Measurements from ENCODE around the gene MIA2. TPM values are rescaled to one million over a fixed set of nuclear protein-coding genes. Genes with fewer than 3 reads are reported as not detected.
A peak's percentile ranks its signal among the peaks of the same experiment; 100 is the strongest.

Gene MIA2
- total and polyA plus RNA-seq, 9 of the 15 experiments (the other 6 are each of a cell fraction or from before 2014, with no cell fraction given) = 6.0 to 21.8 (median 12.8) TPM

GRCh38 chr14:39266871-39267607 is 33.3 kb downstream of the MIA2 start (continued):
- TF ChIP-seq U2AF1 (optimal IDR thresholded peaks at IDR 0.05; ENCODE audit: low read depth, low read length) (no peak), TAF9B (IDR thresholded peaks at IDR 0.05; ENCODE audit: partially characterized antibody) (peak; percentile 53), ATF2 (CRISPR knock-in tag; IDR thresholded peaks at IDR 0.05) (no peak), PTBP1 (IDR thresholded peaks at IDR 0.05; ENCODE audit: low read depth, low read length) (no peak), FOXK2 (conservative IDR thresholded peaks at IDR 0.05 in 1 of 2, IDR thresholded peaks at IDR 0.05 in 1 of 2; ENCODE audit: low read depth in 2 of 2) (peak in 1 of 2 experiments; percentile 99; a peak in 2 of 4 replicates), NBN (IDR thresholded peaks at IDR 0.05; ENCODE audit: low read depth) (no peak; the same call in 1 of the 2 replicates), CEBPG (CRISPR knock-in tag; IDR thresholded peaks at IDR 0.05) (no peak; the same call in 1 of the 2 replicates), CEBPG (tag; conservative IDR thresholded peaks at IDR 0.05 in 1 of 2, IDR thresholded peaks at IDR 0.05 in 1 of 2) (no peak), POLR3G (IDR thresholded peaks at IDR 0.05; ENCODE audit: extremely low read depth, insufficient read length, insufficient replicate concordance) (no peak), ATF7 (IDR thresholded peaks at IDR 0.05) (peak; percentile 99), ZMIZ1 (IDR thresholded peaks at IDR 0.05; ENCODE audit: low read depth in 2 of 2, low read length in 2 of 2) (no peak), MNT (conservative IDR thresholded peaks at IDR 0.05) (no peak)
- TF ChIP-seq, protein P1, sequence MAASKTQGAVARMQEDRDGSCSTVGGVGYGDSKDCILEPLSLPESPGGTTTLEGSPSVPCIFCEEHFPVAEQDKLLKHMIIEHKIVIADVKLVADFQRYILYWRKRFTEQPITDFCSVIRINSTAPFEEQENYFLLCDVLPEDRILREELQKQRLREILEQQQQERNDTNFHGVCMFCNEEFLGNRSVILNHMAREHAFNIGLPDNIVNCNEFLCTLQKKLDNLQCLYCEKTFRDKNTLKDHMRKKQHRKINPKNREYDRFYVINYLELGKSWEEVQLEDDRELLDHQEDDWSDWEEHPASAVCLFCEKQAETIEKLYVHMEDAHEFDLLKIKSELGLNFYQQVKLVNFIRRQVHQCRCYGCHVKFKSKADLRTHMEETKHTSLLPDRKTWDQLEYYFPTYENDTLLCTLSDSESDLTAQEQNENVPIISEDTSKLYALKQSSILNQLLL (CRISPR knock-in tag; IDR thresholded peaks at IDR 0.05; ENCODE audit: borderline replicate concordance) = no peak
- TF ChIP-seq, protein P2, sequence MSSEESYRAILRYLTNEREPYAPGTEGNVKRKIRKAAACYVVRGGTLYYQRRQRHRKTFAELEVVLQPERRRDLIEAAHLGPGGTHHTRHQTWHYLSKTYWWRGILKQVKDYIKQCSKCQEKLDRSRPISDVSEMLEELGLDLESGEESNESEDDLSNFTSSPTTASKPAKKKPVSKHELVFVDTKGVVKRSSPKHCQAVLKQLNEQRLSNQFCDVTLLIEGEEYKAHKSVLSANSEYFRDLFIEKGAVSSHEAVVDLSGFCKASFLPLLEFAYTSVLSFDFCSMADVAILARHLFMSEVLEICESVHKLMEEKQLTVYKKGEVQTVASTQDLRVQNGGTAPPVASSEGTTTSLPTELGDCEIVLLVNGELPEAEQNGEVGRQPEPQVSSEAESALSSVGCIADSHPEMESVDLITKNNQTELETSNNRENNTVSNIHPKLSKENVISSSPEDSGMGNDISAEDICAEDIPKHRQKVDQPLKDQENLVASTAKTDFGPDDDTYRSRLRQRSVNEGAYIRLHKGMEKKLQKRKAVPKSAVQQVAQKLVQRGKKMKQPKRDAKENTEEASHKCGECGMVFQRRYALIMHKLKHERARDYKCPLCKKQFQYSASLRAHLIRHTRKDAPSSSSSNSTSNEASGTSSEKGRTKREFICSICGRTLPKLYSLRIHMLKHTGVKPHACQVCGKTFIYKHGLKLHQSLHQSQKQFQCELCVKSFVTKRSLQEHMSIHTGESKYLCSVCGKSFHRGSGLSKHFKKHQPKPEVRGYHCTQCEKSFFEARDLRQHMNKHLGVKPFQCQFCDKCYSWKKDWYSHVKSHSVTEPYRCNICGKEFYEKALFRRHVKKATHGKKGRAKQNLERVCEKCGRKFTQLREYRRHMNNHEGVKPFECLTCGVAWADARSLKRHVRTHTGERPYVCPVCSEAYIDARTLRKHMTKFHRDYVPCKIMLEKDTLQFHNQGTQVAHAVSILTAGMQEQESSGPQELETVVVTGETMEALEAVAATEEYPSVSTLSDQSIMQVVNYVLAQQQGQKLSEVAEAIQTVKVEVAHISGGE (CRISPR knock-in tag; IDR thresholded peaks at IDR 0.05) = 0 out of 6 replicates have a peak, but pooled peaks of 1 of the 3 experiments have one; percentile 40
